OCI-LY1 (cell line): ENCODE results near the gene RRN3.
"Not testable (repeated sequence)": the region's sequence is repeated elsewhere in the genome, so short reads cannot be mapped to it uniquely, and the experiment has no call there.

ENCODE experiments used
- H2AFZ ChIP-seq: fragments of 200-600 bp; sonication (generic), shearing (Covaris generic); 2 replicates; pipeline ENCODE4 v1.6.0; 2014; ENCODE audit warnings: antibody characterized with exemption, mild to moderate bottlenecking, low read length
- H3F3A ChIP-seq: fragments of 200-600 bp; sonication (generic), shearing (Covaris generic); 2 replicates; pipeline ENCODE4 v1.6.0; 2014; ENCODE audit warnings: mild to moderate bottlenecking, antibody characterized with exemption, low read length, moderate library complexity; ENCODE audit not compliant: insufficient read depth
- H3K27ac ChIP-seq: fragments of 200-600 bp; sonication (generic); 2 replicates; pipeline ENCODE4 v1.5.1; 2014; ENCODE audit warnings: low read length, mixed run types, mild to moderate bottlenecking, low read depth; ENCODE audit not compliant: poor library complexity, severe bottlenecking
- H3K27me3 ChIP-seq: fragments of 200-600 bp; sonication (generic); 2 replicates; pipeline ENCODE4 v1.6.0; 2014; ENCODE audit warnings: antibody characterized with exemption, mild to moderate bottlenecking, low read length, moderate library complexity; ENCODE audit not compliant: insufficient read depth
- H3K36me3 ChIP-seq: fragments of 200-600 bp; sonication (generic); 2 replicates; pipeline ENCODE4 v1.6.1; 2014; ENCODE audit warnings: mild to moderate bottlenecking, antibody characterized with exemption, low read length, moderate library complexity, mixed read lengths; ENCODE audit not compliant: insufficient read depth
- H3K4me1 ChIP-seq: fragments of 200-600 bp; sonication (generic); 2 replicates; pipeline ENCODE4 v1.5.1; 2014; ENCODE audit warnings: mild to moderate bottlenecking, low read length, moderate library complexity; ENCODE audit not compliant: insufficient read depth, severe bottlenecking
- H3K4me2 ChIP-seq: fragments of 200-600 bp; sonication (generic), shearing (Covaris generic); 2 replicates; pipeline ENCODE4 v1.6.1; 2014; ENCODE audit warnings: low read length
- H3K4me3 ChIP-seq: fragments of 200-600 bp; sonication (generic); 2 replicates; pipeline ENCODE4 v1.5.1; 2014; ENCODE audit warnings: low read length, low read depth, mild to moderate bottlenecking, mixed read lengths; ENCODE audit not compliant: poor library complexity, severe bottlenecking
- H3K79me2 ChIP-seq: fragments of 200-600 bp; shearing (Covaris generic); 2 replicates; pipeline ENCODE4 v1.6.1; 2016; ENCODE audit warnings: mixed run types, low read length, mixed read lengths; ENCODE audit not compliant: insufficient read depth
- H3K9ac ChIP-seq: fragments of 200-600 bp; sonication (generic), shearing (Covaris generic); 2 replicates; pipeline ENCODE4 v1.6.1; 2014; ENCODE audit warnings: mild to moderate bottlenecking, low read length, mixed read lengths
- H3K9me2 ChIP-seq: fragments of 200-600 bp; sonication (generic), shearing (Covaris generic); 2 replicates; pipeline ENCODE4 v1.6.1; 2014; ENCODE audit warnings: low read depth, mild to moderate bottlenecking, low read length, mixed read lengths
- H3K9me3 ChIP-seq: fragments of 200-600 bp; shearing (Covaris generic); 2 replicates; pipeline ENCODE4 v1.6.1; 2014; ENCODE audit warnings: low read length, mixed read lengths
- H4K20me1 ChIP-seq: fragments of 200-600 bp; sonication (generic), shearing (Covaris generic); 2 replicates; pipeline ENCODE4 v1.6.0; 2016; ENCODE audit warnings: mild to moderate bottlenecking, low read length; ENCODE audit not compliant: insufficient read depth

RRN3 gene, protein sequence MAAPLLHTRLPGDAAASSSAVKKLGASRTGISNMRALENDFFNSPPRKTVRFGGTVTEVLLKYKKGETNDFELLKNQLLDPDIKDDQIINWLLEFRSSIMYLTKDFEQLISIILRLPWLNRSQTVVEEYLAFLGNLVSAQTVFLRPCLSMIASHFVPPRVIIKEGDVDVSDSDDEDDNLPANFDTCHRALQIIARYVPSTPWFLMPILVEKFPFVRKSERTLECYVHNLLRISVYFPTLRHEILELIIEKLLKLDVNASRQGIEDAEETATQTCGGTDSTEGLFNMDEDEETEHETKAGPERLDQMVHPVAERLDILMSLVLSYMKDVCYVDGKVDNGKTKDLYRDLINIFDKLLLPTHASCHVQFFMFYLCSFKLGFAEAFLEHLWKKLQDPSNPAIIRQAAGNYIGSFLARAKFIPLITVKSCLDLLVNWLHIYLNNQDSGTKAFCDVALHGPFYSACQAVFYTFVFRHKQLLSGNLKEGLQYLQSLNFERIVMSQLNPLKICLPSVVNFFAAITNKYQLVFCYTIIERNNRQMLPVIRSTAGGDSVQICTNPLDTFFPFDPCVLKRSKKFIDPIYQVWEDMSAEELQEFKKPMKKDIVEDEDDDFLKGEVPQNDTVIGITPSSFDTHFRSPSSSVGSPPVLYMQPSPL

DNA sequence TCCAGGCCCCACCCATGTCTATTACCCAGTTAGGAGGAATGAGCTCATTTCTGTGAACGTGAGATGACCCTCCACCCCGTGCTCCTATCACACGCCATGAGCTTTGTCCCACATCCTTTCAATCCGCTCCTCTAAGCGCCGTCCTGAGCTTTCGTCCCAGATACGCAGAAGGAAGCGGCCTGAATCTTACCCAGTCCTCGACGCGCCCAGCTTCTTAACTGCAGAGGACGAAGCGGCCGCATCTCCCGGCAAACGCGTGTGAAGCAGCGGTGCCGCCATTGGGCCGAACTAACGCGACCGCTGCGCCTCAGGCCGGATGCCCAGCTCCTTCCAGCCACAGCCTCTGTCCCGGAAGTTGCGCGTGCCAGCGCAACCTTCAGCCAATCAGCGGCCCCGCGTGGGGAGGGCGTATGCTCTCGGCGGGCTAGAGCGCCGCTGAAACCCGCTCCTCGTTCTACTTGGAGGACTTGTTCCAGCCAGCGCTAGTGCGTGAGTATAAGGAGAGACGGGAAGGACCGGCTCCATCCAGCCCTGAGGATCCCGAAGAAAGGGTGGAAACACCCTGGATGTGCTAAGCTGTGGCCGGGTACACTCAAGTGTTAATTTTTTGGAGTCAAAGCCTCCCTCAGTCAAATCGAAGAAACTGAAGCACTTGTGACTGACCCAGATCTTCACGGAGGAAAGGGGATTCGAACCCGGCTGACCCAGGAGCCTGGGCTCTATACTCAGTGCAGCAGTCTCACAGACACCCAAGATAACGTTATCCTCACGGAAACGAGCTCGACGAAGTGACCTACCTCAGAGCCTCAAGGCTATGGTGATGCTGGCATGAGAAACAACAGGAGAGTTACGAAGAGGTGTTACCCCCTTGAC is at the start of gene RRN3:
Gene RRN3 (minus strand): TSS at position 318 of the 873 bp plus-strand sequence. CDS start 39 bp downstream, at position 279.
- Histone ChIP-seq H3K9ac (peak within 1 kb of the TSS; percentile 74), H3K4me2 (peak within 1 kb of the TSS; percentile 76), H3K4me1 (peaks cover 14% of the 10 kb centered on the region), H3K4me3 (peak within 1 kb of the TSS; percentile 66), H3K36me3 (peaks cover 18% of the 10 kb centered on the region)
- H2AFZ ChIP-seq, H3K9me3 ChIP-seq, H3K27me3 ChIP-seq, H3K79me2 ChIP-seq, H3K27ac ChIP-seq, H4K20me1 ChIP-seq, H3K9me2 ChIP-seq, H3F3A ChIP-seq: not testable (repeated sequence)

DNA sequence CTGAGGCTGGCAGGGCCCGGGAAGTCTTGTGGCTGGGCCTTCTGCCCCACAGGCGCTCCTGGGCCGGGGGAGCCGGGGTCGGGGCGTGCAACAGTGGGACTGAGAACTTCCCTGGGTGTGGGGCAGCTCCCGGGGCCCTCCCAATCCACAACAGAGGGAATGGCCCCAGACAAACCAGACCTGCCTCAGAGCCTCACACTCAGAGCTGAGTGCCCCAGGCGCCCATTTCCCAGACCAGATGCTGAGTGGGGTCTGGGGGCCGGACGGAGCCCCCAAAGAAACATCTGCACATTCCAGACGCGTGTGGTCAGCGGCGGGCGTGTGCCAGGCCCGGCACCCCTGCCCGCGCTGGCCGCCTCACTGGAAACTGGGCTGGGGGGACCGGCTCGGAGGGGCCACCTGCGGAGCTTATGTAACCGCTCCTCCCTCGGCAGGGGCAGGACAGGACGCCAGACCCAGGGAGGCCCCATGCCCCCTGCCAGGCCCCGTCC is 49.6 kb upstream of the RRN3 start:
- H3K4me3 ChIP-seq, H2AFZ ChIP-seq, H3K9me3 ChIP-seq, H4K20me1 ChIP-seq, H3K27me3 ChIP-seq, H3F3A ChIP-seq, H3K27ac ChIP-seq, H3K9me2 ChIP-seq, H3K36me3 ChIP-seq, H3K4me2 ChIP-seq, H3K4me1 ChIP-seq, H3K9ac ChIP-seq, H3K79me2 ChIP-seq: not testable (repeated sequence)

DNA sequence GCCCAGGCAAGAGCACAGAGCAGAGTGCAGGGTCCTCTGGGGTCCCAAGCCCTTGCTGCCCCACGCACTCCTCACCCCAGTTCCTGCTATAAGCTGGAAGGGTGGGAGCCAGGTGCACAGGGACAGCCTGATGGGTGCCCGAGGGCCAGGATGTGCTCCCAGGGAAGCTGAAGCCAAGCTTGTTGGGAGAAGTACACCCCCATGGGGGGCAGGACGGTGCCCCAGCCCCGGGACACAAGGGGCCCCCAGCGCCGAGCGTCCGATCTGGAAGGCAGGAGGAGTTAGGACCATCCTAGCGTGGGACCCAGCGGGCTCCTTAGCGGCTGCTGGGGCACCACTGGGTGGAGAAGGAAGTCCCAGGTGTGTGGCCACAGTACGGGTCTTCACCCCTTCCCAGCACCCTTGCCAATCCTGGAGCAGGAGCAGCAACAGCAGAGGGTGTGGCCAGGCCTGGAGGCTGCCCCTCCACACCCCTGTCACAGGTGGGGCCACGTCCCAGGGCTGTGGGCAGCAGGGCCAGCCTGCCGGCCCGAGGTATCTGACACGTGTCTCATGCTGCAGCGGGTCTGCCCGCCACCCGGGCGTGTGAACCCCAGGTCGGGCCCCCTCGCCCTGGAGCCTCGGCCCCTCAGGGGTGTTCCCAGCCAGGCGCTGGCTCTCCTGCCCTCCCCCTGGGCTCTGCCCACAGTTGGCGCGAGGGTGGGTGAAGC is 49.0 kb upstream of the RRN3 start:
- not testable (repeated sequence) for H3K4me3 ChIP-seq, H3K9me3 ChIP-seq, H3K9me2 ChIP-seq, H3K4me2 ChIP-seq, H3K27me3 ChIP-seq, H3K79me2 ChIP-seq, H2AFZ ChIP-seq, H3K9ac ChIP-seq, H3K27ac ChIP-seq, H3K36me3 ChIP-seq, H4K20me1 ChIP-seq, H3K4me1 ChIP-seq, H3F3A ChIP-seq

DNA sequence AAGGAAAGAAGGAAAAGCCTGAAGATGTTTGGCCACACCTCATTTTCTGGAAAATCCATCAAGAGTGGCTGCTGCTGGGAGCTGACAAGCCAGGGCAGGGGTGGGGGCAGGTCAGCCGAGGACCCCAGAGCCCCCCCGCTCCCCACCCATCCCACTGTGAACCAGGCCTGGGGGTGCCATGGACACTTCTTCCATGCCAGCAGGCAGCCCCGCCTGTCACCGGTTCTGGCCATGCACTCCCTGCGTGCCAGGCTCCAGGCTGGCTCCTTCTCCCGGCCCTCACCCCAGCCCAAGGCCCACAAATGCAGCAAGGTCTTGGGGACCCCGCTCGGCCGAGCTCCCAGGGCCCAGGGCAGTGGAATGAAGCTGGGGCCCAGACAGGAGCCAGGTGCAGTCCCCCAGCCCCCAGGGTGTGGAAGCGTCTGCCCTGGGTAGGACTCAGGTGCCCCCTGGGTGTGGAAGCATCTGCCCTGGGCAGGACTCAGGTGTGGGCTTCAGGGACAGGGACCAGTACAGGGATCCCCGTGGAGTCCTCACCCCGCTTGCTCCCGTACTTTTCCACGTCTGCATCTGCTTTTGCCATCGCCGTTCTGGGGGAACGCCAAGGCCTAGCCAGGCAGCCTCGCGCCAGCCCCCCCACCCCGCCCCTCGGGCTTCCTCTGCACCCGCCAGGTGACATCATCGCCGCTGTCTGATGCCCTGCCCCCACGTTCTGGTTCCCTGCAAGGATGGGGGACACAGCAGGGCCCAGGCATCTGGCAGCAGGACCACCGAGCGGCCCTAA is 48.2 kb upstream of the RRN3 start:
- not testable (repeated sequence) for H3K9ac ChIP-seq, H3F3A ChIP-seq, H3K9me2 ChIP-seq, H2AFZ ChIP-seq, H3K79me2 ChIP-seq, H3K9me3 ChIP-seq, H3K36me3 ChIP-seq, H3K27ac ChIP-seq, H4K20me1 ChIP-seq, H3K4me3 ChIP-seq, H3K4me2 ChIP-seq, H3K27me3 ChIP-seq, H3K4me1 ChIP-seq
